ENCODE data around the gene CCDC149. TPM values are rescaled to one million over a fixed set of nuclear protein-coding genes. Genes with fewer than 3 reads are reported as not detected.

Gene CCDC149
- total RNA-seq, 2 donors from 2014 or later, result 4.9 to 5.5 TPM

DNA sequence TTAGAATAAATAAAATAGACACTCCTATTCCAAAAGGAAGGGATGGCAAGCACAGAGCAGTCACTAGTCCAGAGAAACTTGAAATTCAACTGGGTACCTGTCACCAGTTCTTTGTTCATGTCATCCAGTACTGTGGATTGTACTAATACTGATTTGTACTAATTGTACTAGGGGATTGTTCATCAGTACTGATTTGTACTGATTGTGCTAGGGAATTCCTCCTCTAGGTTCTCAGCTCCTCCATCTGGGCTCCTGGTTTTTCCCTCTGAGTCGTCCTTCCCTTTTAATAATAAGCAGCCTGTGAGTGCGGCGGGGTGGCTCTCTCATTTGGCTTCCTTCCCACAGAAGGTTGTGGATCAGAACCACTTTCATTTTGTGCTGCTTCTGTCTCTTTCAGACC lies 148.5 kb downstream of the CCDC149 start:
- Mint-ChIP-seq H3K9me3 (no peaks in the 10 kb centered on the region), H3K4me3 (no peak overlapping the region), H3K27me3 (ENCODE audit: insufficient read depth) (no peaks in the 10 kb centered on the region), H3K36me3 (ENCODE audit: low read depth) (no peaks in the 10 kb centered on the region), H3K27ac (no peak overlapping the region), H3K4me1 (no peaks in the 10 kb centered on the region)
- no peak for DNase-seq
- Histone ChIP-seq H3K9ac (ENCODE audit: extremely low read depth, low read length, poor library complexity, severe bottlenecking) (no peak overlapping the region), H3K27me3 (ENCODE audit: control insufficient read depth, insufficient read depth, low read length, poor library complexity, severe bottlenecking) (no peaks in the 10 kb centered on the region), H3K9me3 (ENCODE audit: control insufficient read depth, low read length) (no peaks in the 10 kb centered on the region), H3K4me3 (ENCODE audit: low read length) (no peak overlapping the region), H3K4me1 (ENCODE audit: control insufficient read depth, insufficient read depth, low read length) (no peaks in the 10 kb centered on the region), H3K27ac (ENCODE audit: low read depth, low read length) (no peak overlapping the region), H3K36me3 (ENCODE audit: control insufficient read depth, insufficient read depth, low read length) (no peaks in the 10 kb centered on the region)
- TF ChIP-seq, protein P1, sequence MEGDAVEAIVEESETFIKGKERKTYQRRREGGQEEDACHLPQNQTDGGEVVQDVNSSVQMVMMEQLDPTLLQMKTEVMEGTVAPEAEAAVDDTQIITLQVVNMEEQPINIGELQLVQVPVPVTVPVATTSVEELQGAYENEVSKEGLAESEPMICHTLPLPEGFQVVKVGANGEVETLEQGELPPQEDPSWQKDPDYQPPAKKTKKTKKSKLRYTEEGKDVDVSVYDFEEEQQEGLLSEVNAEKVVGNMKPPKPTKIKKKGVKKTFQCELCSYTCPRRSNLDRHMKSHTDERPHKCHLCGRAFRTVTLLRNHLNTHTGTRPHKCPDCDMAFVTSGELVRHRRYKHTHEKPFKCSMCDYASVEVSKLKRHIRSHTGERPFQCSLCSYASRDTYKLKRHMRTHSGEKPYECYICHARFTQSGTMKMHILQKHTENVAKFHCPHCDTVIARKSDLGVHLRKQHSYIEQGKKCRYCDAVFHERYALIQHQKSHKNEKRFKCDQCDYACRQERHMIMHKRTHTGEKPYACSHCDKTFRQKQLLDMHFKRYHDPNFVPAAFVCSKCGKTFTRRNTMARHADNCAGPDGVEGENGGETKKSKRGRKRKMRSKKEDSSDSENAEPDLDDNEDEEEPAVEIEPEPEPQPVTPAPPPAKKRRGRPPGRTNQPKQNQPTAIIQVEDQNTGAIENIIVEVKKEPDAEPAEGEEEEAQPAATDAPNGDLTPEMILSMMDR (conservative IDR thresholded peaks at IDR 0.05), result no peak
- WGBS, 2 experiments (ENCODE audit: insufficient coverage in 1 of 2, insufficient read length in 1 of 2), result 83 to 92% methylated on average over 2 to 3 of the region's 3 CpGs

DNA sequence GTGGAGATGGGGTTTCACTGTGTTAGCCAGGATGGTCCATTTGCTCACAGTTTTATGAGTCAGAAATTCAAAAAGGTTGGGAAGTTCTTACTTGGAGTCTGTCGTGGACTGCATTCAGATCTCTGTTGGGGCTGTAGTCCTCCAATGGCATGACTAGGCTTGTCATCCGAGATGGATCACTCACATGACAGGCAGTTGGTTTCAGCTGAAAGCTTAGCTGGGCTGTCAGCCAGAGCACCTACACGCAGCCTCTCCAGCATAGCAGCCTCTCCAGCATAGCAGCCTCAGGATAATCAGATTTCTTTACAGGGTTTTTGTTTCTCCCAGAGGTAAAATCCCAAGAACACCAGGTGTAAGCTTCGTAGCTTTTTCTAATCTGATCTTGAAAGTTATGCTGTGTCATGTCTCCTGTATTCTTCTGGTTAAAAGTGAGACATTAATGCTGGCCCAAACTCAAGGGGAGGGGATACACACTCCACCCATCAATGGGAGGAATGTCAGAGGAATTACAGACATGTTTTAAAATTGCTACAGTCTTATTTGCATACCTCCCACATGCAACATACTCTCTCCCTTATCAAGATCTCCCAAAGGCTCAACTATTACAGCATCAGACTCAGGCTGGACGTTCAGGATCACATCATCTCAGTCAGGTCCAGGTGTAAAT lies 149.1 kb downstream of the CCDC149 start:
- Mint-ChIP-seq H3K27me3 (ENCODE audit: insufficient read depth) (no peaks in the 10 kb centered on the region), H3K9me3 (no peaks in the 10 kb centered on the region), H3K27ac (no peak overlapping the region), H3K4me3 (no peak overlapping the region), H3K4me1 (no peaks in the 10 kb centered on the region), H3K36me3 (ENCODE audit: low read depth) (no peaks in the 10 kb centered on the region)
- H3K4me1 ChIP-seq (ENCODE audit: control insufficient read depth, insufficient read depth, low read length), result no peaks in the 10 kb centered on the region
- no peak for DNase-seq
- no peaks in the 10 kb centered on the region for H3K36me3 ChIP-seq (ENCODE audit: control insufficient read depth, insufficient read depth, low read length)
- no peaks in the 10 kb centered on the region for H3K9me3 ChIP-seq (ENCODE audit: control insufficient read depth, low read length)
- H3K4me3 ChIP-seq (ENCODE audit: low read length), result no peak overlapping the region
- WGBS, 2 experiments (ENCODE audit: insufficient coverage in 1 of 2, insufficient read length in 1 of 2), result 65 to 82% methylated on average over 3 to 5 of the region's 5 CpGs
- TF ChIP-seq, protein P1 (conservative IDR thresholded peaks at IDR 0.05), result no peak
- no peaks in the 10 kb centered on the region for H3K27me3 ChIP-seq (ENCODE audit: control insufficient read depth, insufficient read depth, low read length, poor library complexity, severe bottlenecking)
- H3K27ac ChIP-seq (ENCODE audit: low read depth, low read length), result no peak overlapping the region
- H3K9ac ChIP-seq (ENCODE audit: extremely low read depth, low read length, poor library complexity, severe bottlenecking), result no peak overlapping the region

Other genes starting within 250 kb of the CCDC149 start
- 1 to 10 TPM; 5.7 to 8.7 TPM for gene SOD3, start 117.5 kb downstream of the CCDC149 start, total RNA-seq
- 10 to 100 TPM in 1 of 2 donors, 1 to 10 TPM in 1; 6.5 to 15.9 TPM for gene LGI2, start 117.9 kb upstream of the CCDC149 start, total RNA-seq
- 10 to 100 TPM in 1 of 2 donors, 1 to 10 TPM in 1; 5.9 to 12.6 TPM for gene SEPSECS, start 247.4 kb upstream of the CCDC149 start, total RNA-seq